Measurements from ENCODE around the gene ARID5B.

DNA sequence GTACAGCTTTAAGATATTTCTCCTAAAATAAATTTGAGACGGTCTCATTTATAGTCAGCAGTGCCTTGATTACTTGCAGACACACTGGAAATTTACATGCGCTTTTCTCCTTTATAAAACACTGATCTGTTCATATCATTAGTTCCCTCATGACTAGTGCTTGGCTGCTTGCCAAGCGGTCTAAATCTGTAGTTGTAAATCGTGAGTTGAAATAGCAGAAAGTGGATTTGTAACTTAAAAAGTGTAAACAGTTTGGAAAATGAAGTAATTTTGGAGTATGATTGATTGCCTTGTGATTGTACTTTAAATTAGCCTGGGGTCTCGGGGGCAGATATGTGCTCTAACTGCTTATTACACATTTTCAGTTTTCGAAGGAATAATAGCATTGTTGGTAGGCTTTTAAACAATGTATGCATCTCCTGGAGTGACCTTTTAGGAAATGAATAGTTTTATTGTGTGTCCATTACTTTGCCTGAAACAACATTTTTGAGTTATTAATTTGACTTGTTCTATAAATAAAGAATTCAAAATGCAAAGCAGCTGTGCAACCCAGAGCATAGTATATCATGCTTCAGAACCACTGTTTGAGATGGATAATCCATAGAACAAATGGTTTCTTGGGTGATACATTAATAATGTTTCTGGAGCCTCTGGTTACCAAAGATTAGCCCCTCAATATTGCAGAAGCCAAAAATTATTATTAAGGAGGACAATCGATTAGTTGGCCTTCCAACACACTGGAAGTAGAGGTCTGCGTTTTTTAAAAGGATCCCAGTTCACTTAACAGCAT lies 73.3 kb downstream of the ARID5B start:
- TF ChIP-seq, protein P1, sequence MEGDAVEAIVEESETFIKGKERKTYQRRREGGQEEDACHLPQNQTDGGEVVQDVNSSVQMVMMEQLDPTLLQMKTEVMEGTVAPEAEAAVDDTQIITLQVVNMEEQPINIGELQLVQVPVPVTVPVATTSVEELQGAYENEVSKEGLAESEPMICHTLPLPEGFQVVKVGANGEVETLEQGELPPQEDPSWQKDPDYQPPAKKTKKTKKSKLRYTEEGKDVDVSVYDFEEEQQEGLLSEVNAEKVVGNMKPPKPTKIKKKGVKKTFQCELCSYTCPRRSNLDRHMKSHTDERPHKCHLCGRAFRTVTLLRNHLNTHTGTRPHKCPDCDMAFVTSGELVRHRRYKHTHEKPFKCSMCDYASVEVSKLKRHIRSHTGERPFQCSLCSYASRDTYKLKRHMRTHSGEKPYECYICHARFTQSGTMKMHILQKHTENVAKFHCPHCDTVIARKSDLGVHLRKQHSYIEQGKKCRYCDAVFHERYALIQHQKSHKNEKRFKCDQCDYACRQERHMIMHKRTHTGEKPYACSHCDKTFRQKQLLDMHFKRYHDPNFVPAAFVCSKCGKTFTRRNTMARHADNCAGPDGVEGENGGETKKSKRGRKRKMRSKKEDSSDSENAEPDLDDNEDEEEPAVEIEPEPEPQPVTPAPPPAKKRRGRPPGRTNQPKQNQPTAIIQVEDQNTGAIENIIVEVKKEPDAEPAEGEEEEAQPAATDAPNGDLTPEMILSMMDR (IDR thresholded peaks at IDR 0.05) = no peak
- no peak for TF ChIP-seq POLR2A (IDR thresholded peaks at IDR 0.05)

Data from Peyer's patch (tissue), 4 donors.